Measurements from ENCODE around the gene TREM1. TPM values are rescaled to one million over a fixed set of nuclear protein-coding genes. Genes with fewer than 3 reads are reported as not detected.
A peak's percentile ranks its signal among the peaks of the same experiment; 100 is the strongest.
"Not testable (repeated sequence)": the region's sequence is repeated elsewhere in the genome, so short reads cannot be mapped to it uniquely, and the experiment has no call there.

Gene TREM1
- total RNA-seq, 1 donor: 0.54 TPM

DNA sequence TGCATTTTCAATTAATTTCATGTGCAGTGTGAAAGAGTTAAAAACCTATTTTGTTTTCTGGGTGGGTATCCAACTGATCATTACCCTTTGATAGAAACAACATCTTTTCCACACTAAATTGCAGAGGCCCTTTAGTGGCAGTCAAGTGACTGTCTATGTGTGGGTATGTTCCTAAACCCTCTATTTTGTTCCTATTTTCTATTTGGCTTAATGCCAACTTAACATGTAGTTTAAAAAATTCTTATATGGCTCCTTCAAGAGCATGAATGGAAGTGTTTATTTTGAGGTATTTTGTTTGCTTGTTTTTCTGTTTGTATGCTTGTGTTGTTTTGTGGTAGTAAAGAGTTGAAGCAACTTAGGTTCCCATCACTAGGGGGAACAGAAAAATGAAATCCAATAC is 19.9 kb downstream of the TREM1 start:
- no peak for DNase-seq (ENCODE audit: low read depth in 2 of 3, low spot score in 2 of 3)

DNA sequence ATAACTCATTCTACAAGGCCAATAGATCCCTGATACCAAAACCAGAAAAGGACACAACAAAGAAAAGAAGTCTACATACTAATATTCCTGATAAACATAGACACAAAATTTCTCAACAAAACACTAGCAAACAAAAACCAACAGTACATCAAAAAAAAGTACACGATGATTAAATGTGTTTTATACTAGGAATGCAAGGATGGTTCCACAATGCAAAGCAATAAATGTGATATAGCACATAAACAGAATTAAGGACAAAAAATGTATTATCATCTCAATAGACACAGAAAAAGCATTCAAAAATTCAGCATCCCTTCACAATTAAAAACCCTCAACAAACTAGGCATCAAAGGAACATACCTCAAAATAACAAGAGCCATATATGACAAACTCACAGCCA is 23.2 kb downstream of the TREM1 start:
- DNase-seq (ENCODE audit: low read depth in 2 of 3, low spot score in 2 of 3): no peak

DNA sequence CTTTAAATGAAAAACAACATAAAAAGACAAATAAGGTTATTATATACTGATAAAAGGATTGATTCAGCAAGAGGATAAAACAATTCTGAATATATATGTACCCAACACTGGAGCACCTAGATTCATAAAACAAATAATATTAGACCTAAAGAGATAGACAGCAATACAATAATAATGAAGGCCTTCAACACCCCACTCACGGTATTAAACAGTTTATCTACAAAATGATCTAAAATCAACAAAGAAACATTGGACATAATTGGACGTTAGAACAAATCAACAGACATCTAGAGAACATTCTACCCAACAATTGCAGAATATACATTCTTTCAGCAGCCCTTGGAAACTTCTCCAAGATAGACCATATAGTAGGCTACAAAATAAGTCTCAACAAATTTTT is 24.1 kb downstream of the TREM1 start:
- no peak for DNase-seq (ENCODE audit: low read depth in 2 of 3, low spot score in 2 of 3)

DNA sequence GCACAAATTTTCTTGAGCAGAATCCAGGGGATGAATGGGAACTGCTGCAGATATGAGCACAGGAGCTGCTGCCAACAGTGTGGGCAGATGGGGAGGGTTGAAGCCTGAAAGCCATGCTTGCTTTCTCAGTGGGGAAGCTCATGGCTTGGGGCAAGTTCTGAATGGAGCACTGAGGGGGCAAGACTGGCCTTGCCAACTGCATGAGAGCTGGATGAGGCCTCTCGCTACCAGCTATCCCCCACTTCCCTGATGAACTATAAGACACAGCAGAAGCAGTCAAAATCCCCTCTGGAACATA is 28.3 kb downstream of the TREM1 start:
- DNase-seq (ENCODE audit: low read depth in 2 of 3, low spot score in 2 of 3): no peak

DNA sequence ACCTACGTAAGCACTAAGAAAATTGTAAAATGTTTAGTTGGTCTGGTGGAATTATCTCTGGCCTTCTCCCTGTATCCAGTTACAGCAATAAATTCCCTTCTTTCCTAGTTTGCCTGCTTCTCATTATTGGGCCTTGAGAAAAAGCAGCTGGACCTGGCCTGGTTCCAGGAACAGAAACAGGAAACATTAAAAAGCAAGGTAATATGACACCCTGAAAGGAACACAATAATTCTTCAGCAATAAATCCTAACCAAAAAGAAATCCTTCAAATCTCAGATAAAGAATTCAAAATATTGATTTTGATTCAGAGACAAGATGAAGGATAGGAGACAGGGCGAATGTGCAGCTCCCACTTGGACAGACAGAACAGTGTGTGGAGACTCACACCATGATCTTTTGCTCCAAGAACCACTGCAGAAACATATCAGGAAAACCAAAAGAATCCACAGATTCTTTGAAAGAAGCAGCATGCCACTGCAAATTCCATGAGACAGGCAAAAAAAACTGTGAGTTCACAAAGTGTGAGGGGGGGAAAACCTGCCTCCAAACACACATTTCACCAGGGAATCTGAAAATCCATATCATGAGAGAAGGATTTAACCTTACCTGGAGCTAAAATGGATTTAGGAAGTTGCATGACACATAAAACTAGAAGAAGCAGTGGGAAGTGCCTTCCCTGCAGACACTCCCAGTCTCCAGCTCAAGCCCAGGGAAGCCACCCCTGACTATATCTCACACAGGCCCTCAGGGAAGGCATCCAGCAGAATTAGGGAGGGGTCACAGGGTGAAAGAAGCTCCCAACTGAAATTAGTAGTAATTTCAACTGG is 28.9 kb downstream of the TREM1 start:
- DNase-seq (ENCODE audit: low read depth in 2 of 3, low spot score in 2 of 3): no peak

DNA sequence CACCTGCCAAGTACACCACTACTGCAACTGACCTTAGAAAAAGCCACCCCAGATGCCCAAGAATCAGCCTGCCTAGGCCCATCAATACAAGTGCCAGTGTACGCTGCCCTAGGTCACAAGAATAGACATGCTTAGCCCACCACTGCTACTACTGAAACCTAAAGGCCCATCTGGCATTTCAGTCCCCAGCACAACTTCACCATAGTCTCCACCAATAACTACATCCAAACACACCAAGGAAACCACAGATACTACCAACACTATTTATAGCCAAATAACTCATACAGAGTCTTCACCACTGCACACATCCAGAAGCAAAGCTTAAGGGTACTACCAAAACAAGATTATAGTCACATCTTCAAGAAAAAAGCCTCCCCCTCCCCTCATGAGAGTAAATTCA is 30.1 kb downstream of the TREM1 start:
- no peak for DNase-seq (ENCODE audit: low read depth in 2 of 3, low spot score in 2 of 3)

DNA sequence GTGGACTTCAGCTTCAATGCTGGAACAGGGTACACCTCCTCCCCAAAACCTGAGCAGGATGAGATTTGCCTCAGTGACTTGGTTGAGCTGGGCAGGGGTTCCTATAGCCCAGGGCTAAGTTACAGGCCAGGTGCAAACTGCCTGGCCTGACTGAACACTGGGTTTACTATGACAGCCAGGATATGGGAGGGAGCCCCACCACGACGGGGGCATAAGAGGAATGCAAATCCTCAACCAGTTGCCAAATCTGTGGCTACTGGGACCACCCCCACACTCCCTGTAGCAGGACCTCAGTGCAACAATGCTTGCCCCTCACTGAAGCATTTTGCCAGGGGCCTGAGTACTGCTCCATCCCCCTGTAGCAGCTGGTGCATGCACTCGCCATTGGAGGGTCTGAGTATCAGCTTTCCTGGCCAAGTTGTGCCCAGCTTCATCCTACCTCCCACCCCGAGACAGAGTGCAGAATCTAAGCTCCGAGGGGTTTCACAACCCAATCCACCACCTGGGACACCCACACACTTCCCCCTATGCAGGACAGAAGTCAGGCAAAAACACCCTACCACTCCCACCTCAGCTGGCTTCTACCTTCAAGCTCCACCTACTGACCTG is 30.7 kb downstream of the TREM1 start:
- no peak for DNase-seq (ENCODE audit: low read depth in 2 of 3, low spot score in 2 of 3)

DNA sequence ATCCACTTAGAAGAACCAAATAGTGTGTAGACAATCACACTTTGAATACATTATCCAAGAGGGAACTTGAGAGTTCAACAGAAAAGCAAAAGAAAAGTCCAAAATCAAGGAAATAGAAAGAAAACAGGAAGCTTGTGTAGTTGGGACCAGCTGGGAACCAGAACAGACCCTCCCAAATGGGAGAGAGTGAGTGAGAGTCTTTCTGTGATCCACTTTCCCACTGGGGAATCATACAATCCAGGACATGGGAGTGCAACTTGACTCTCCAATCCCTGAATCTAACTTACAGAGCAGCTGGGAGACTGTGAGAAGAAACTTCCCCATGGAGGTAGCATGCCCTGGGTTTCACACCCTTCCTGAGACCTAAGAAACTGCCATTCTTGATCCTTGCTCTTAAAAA is 31.4 kb downstream of the TREM1 start:
- no peak for DNase-seq (ENCODE audit: low read depth in 2 of 3, low spot score in 2 of 3)

DNA sequence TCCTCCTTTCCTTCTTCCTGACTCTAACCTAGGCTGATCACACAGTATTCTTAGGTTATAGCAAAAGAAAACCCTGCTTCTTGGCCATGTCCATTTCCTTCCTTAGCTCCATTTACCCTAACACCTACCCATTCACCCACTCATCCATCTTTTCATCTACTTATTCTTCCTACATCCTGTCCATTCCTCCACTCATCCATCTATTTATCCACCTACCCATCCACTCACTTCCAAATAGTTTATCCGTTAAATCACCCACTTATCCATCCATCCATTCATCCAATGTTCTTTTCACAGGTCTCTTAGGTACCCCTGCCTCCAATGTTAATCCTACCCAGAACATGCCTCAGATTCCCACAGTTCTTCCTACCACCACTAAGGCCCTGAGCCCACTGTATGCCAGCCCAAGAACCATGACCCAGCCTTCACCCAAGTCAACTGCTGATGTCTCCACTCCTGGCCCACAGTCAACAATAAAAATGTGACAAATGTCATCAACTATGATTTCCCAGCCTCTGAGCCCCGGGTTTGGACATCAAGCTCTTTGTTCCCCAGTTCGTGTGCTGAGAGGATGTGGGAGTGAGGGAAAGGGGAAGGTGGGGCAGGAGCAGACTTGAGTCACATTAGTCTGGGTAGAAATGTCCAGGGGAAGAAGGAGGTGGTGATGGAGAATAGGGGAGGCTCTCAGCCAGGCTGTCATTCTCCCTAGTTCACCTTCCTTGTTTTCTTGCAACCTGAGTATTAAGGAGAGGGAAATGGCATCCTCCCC is 33.9 kb downstream of the TREM1 start:
- DNase-seq (ENCODE audit: low read depth in 2 of 3, low spot score in 2 of 3): no peak

DNA sequence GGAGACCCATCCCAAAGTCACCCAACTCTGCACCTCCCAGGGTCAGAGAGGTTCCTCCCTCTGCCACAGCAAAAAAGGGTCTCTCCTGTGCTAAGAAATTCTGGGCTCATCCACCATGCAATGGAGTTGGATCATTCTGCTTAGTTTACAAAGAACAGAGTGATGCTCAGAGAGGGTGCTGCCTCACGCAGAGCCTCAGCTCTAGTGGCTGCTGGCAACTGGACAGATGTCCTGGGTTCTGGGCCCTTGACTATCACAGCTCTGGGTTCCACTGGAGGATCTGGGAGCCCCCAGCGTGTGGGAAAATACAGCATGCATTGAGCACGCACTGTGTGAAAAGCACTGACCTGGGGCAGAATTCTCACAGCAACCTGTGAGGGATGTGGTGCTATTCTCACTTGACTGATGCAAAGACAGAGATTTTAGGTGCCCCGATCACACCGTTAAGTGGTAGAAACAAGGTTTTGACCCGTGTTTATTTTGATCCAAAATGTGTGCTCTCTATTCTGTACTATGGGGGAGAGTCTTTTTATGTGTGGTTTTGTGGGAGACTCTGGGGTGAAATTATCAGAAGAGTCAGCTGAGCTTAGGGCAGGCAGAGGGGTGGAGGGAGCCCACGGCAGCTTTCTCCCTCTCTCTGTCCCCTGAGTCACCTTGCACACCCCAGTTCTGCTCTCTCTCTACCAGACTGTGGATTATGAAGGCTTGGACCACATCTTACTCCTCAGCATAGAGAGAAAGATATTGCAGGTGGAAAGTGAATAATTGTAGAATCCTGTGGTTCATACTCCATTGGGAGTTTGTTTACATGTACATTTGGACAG is 38.4 kb downstream of the TREM1 start:
- no peak for DNase-seq (ENCODE audit: low read depth in 2 of 3, low spot score in 2 of 3)

DNA sequence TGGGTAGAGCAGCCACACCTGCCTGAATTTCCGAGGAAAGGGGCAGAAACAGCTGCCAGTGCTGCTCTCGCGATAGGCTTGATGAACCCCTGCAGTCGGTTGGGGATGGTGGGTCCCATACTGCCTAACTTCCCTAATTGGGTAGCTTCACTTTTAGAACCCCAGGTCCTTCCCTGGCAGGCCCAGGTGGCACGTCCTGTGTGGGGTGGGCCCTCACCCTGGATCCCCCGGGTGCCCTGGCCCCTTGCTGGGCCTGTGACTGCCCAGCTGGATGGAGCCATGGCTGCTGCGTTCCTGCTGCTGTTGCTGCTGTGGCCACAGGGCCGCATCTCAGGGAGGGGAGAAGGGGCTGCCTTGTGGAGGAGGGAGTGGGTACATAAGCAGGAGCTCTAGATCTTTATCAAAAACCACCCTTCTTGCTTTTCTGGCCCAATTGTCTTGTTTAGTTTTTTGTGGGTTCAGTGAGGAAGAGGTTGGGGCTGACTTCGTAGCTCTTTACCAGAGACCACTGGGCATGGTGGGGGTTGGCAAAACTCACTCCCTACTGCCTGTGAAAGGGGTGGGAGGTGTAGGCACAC is 39.1 kb downstream of the TREM1 start:
- peak in 1 of 3 donors; percentile 22 for DNase-seq (ENCODE audit: low read depth in 2 of 3, low spot score in 2 of 3)

DNA sequence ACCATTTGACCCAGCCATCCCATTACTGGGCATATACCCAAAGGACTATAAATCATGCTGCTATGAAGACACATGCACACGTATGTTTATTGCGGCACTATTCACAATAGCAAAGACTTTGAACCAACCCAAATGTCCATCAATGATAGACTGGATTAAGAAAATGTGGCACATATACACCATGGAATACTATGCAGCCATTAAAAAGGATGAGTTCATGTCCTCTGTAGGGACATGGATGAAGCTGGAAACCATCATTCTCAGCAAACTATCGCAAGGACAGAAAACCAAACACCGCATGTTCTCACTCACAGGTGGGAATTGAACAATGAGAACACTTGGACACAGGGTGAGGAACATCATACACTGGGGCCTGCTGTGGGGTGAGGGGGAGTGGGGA is 40.0 kb downstream of the TREM1 start:
- not testable (repeated sequence) for DNase-seq (ENCODE audit: low read depth in 2 of 3, low spot score in 2 of 3)

DNA sequence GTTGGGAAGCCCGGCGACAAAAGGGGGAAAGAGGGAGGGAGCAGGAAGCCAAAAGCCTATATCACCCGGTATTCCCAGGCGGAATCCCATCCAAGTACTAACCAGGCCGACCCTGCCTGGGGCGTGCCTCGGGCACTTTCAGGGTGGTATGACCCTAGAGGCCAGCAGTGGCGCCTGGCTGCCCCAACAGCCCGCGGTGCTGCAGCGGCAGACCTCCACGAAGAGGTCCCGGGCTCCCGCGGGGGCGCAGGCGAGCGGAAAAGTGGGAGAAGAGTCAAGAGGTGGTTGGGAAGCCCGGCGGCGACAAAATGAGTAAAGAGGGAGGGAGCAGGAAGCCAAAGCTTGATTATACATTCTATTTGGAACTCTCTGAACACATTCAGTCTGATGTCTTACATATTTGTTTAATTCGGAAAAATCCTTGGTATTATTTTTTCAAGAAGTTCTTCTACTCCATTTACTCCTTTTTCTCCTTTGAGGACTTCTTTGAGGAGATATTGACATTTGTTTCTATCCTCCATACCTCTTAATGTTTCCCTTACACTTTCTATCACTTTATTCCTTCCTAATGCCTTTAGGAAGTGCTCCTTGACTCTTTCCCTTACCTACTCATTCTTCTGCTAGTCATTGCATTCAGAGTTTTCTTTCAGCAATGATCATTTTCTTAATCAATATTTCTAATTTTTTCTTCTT is 46.9 kb downstream of the TREM1 start:
- DNase-seq (ENCODE audit: low read depth in 2 of 3, low spot score in 2 of 3): no peak

DNA sequence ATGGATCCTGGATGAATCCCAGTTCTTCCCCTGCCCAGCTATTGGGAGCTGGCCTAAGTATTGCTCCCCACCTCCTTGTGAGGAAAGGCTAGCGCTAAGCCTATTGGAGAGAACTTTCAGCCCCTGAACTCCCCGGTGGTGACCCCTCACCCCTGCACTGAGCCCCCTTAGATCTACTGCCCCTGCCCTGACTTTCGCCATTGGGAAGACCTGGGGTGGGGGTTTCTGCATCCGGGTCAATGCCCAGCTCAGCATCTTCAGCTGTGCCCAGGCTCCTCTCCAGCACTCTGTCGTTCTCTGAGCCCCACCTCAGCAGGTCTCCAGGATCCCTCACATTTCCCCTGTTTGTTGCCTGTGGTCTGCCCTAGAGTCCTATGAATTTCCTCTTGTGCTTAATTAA is 49.4 kb downstream of the TREM1 start:
- DNase-seq (ENCODE audit: low read depth in 2 of 3, low spot score in 2 of 3): no peak

DNA sequence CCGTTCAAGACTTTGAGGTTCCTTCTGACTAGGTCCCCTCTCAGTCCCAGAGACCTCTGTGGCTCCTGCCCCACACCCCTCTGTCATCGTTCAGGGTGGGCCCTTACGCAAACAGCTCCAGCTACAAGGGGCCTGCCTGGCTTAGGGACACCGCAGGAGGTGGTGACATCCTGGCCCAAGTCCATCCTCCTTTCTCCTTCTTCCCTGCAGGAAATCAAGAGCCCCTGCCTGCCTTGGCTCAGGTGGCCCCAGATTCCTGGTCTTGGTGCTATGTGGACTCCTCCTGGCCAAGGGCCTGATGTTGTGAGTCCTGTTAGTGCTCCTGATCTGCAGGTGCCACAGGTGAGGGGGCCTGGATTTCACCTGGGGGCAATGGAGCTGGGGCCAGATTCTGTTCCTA is 50.2 kb downstream of the TREM1 start:
- no peak for DNase-seq (ENCODE audit: low read depth in 2 of 3, low spot score in 2 of 3)

DNA sequence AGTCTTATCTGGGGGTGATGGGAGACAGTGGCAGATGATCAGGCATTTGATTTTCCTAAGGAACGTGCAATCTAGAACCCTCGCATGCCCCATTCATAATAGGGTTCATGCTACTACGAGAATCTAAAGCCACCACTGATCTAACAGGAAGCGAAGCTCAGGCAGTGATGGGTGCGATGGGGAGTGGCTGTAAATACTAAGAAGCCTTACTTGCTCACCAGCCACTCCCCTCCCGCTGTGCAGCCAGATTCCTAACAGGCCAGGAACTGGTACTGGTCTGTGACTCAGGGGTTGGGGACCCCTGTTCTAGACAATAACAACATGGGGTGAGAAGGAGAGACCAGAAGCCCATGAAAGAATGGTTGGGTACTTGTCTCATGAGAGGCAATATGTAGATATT is 53.8 kb downstream of the TREM1 start:
- DNase-seq (ENCODE audit: low read depth in 2 of 3, low spot score in 2 of 3): no peak

DNA sequence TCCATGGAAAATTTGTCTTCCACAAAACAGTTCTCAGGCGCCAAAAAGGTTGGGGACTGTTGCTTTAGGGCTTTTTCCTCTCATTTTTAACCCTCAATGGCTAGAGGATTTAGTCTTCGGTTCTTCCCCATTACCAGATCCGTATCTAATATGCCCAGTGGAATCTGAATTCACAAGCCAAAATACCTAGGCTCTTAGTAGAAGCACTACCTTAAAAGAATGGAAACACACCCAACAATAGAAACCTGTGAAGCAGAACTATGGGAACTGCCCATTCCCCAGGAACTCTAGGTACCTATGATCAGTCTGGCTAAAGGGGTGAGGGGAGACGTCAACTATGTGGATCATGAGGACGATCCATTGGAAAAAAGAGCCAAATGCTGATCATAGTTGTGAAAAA is 55.2 kb downstream of the TREM1 start:
- DNase-seq (ENCODE audit: low read depth in 2 of 3, low spot score in 2 of 3): no peak

DNA sequence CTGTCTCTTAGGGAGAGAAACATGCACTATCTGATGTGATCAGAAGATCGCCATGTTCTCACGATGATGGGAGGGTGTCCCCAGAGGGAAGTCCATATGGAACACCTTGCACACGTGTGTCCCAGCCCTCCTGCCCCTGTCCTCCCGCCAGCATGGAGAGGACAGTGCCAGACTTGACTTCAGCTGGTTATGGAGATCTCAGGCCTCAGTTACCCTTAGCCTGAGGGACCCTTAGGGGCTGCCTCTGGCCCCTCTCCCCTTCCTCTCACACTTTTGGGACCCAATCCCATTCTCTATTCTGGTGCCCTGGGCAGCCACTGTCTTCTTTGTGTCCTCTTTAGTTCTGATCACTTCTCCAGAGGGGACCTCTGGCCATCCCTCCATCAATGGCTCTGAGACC is 56.8 kb downstream of the TREM1 start:
- DNase-seq (ENCODE audit: low read depth in 2 of 3, low spot score in 2 of 3): no peak

DNA sequence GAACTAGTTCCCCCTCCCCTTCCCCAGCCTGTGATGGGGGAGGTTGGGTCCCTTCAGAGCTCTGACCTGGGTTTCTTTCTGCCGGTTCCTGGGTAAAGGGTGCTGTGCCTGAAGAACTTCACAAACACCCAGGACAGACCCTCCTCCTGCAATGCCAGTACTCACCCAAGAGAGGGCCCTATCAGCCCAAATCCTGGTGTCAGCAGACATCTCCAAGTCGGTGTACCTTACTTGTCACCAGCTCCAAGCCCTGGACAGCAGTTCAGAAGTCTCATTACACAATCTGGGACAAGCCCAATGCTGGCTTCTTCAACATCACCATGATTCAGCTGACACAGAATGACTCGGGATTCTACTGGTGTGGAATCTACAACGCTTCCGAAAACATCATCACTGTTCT is 57.9 kb downstream of the TREM1 start:
- DNase-seq (ENCODE audit: low read depth in 2 of 3, low spot score in 2 of 3): peak in 2 of 3 donors; percentile 16 to 47

DNA sequence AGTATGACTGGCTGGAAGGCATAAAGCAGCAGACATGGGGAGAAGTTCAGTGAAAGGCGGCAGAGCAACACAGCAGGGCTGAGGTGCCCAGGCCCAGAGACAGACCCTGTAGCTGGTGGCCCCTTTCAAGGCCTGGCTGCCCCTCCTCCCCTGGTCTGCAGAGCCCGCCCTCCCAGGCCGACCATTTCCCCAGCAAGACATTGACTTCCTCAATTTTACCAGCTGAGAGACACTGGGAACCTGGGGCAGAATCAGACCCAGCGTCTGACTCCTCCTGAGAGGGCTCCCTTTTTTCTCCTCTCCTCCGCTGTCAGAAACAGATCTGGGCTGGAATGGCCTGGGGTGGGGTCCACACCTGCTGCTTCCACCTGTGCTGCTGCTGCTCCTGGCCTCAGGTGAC is 58.4 kb downstream of the TREM1 start, which contains the start of gene TREML4:
Gene TREML4 (plus strand): TSS at position 254 of the 400 bp plus-strand sequence. CDS start 79 bp downstream, at position 333.
- DNase-seq (ENCODE audit: low read depth in 2 of 3, low spot score in 2 of 3): peak in 2 of 3 donors; percentile 36 to 81

Data from hematopoietic multipotent progenitor cell (in vitro differentiated cells).